Fibroblast of lung (primary cell): ENCODE measurements around the gene CCR5.

Experiments
- EZH2 ChIP-seq: IDR thresholded peaks from 2 replicates; pipeline ENCODE4 v1.5.1; 2012; ENCODE audit warnings: low read length, control low read depth, mild to moderate bottlenecking; ENCODE audit errors: missing control alignments
- TF ChIP-seq, protein P1 (sequence below), 2 donors: IDR thresholded peaks in 1 of 2; conservative IDR thresholded peaks in 1 of 2; 1 replicate in 1 of 2; 2 replicates in 1 of 2; pipeline ENCODE4 v1.5.1; 2011 to 2012; ENCODE audit warnings: low read length in 2 of 2, control low read depth in 1 of 2, inconsistent platforms in 1 of 2, low read depth in 1 of 2, mild to moderate bottlenecking in 1 of 2

DNA sequence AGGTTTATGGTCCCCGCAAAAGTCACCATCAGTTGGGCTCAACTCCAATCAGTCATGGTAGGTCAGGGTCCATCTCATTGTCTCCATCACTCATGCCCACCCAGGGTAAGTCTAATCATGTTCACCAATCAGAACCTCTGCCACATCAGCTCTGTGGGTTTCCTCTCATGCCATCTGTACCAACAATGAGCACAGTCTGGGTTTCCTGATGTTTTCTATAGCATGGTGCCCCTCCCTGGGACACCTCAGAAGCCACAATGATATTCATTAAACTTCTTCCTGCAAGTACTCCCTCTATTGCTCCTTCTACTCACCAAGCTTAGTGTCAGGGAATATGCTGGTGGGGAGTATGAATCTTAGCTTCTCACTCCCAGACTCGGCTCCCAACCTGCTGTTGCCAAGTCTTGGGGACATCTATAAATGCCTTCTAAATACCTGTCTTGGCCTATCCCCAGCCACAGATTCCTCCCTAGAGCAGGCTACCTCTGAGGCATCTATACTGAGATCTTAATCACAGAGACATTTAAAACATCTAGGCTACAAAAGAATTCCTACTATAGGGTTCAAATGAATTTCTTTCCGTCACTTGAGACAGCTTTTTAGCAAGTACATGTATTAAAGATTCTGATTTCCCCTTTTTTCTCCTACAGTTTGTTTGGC lies 21.8 kb upstream of the CCR5 start:
- TF ChIP-seq, protein P1, sequence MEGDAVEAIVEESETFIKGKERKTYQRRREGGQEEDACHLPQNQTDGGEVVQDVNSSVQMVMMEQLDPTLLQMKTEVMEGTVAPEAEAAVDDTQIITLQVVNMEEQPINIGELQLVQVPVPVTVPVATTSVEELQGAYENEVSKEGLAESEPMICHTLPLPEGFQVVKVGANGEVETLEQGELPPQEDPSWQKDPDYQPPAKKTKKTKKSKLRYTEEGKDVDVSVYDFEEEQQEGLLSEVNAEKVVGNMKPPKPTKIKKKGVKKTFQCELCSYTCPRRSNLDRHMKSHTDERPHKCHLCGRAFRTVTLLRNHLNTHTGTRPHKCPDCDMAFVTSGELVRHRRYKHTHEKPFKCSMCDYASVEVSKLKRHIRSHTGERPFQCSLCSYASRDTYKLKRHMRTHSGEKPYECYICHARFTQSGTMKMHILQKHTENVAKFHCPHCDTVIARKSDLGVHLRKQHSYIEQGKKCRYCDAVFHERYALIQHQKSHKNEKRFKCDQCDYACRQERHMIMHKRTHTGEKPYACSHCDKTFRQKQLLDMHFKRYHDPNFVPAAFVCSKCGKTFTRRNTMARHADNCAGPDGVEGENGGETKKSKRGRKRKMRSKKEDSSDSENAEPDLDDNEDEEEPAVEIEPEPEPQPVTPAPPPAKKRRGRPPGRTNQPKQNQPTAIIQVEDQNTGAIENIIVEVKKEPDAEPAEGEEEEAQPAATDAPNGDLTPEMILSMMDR (conservative IDR thresholded peaks at IDR 0.05 in 1 of 2, IDR thresholded peaks at IDR 0.05 in 1 of 2; ENCODE audit: low read depth in 1 of 2, low read length in 2 of 2), result no peak
- TF ChIP-seq EZH2, result no peak
